PC-3 (cell line): ENCODE data around the gene THY1.

Experiments
- EZH2phosphoT487 ChIP-seq: fragments of 300-600 bp; sonication (generic); IDR thresholded peaks from 2 replicates; pipeline ENCODE4 v1.6.1; 2018; ENCODE audit warnings: mild to moderate bottlenecking, antibody characterized with exemption, low read length, borderline replicate concordance
- TF ChIP-seq, protein P1 (sequence below): fragments of 300-600 bp; sonication (generic); conservative IDR thresholded peaks from 2 replicates; pipeline ENCODE4 v1.5.1; 2017; ENCODE audit warnings: antibody characterized with exemption, low read depth, mild to moderate bottlenecking, low read length

DNA sequence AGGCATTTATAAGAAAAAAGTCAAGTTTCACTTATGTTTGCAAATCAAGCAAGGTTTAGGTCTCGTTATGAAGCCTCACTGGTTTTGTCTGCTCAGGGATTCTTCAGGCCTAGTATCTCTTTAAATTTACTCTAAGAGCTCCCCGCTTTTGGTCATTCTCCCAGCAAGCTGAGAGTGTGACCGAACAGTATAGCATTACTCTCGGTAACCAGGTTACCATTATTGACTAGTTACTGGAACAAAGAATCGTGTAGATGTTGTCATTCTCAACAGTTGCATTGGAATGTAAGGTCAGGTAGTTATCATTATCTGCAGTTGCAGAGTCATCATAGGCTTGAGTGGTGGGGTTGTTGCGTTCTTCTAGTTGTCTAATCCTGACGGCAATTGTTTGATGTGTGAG lies 31.7 kb downstream of the THY1 start:
- TF ChIP-seq, protein P1, sequence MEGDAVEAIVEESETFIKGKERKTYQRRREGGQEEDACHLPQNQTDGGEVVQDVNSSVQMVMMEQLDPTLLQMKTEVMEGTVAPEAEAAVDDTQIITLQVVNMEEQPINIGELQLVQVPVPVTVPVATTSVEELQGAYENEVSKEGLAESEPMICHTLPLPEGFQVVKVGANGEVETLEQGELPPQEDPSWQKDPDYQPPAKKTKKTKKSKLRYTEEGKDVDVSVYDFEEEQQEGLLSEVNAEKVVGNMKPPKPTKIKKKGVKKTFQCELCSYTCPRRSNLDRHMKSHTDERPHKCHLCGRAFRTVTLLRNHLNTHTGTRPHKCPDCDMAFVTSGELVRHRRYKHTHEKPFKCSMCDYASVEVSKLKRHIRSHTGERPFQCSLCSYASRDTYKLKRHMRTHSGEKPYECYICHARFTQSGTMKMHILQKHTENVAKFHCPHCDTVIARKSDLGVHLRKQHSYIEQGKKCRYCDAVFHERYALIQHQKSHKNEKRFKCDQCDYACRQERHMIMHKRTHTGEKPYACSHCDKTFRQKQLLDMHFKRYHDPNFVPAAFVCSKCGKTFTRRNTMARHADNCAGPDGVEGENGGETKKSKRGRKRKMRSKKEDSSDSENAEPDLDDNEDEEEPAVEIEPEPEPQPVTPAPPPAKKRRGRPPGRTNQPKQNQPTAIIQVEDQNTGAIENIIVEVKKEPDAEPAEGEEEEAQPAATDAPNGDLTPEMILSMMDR, result no peak
- TF ChIP-seq EZH2phosphoT487, result no peak
